H1 (cell line): ENCODE results near the gene YWHAB. TPM values are rescaled to one million over a fixed set of nuclear protein-coding genes. Genes with fewer than 3 reads are reported as not detected.

Source experiments
- CTCF ChIA-PET: fragments of 300-600 bp; sonication (Branson Sonifier 250); formaldehyde crosslinking; loops from one replicate; lab custom pipeline; 2021; ENCODE audit not compliant: partially characterized antibody; lab: Charles Lee
- POLR2A ChIA-PET: fragments of 300-600 bp; sonication (Branson Sonifier 250); formaldehyde crosslinking; loops from one replicate; lab custom pipeline; 2021; ENCODE audit warnings: inconsistent platforms; ENCODE audit not compliant: partially characterized antibody; lab: Charles Lee
- DNase-seq, 2 experiments: peaks; one replicate each; pipeline versions ENCODE4 v3.0.0 to v3.0.0-alpha.2; 2010 to 2022; ENCODE audit warnings: low spot score in 2 of 2, low read depth in 1 of 2, mixed read lengths in 1 of 2
- FAIRE-seq: peaks from 2 replicates; lab custom pipeline; 2011; peaks lifted over from hg19 to GRCh38; lab: Jason Lieb, UNC
- H2AFZ ChIP-seq: 2 replicates; pipeline ENCODE4 v1.8.1; 2012; ENCODE audit warnings: low read length, inconsistent platforms
- H2AK5ac ChIP-seq: 2 replicates; pipeline ENCODE4 v1.6.1; 2013; ENCODE audit warnings: low read depth, low read length
- H2BK120ac ChIP-seq: replicated peaks from 2 replicates; pipeline ENCODE3; 2013; ENCODE audit warnings: low read depth, low read length, inconsistent platforms
- H2BK12ac ChIP-seq: 2 replicates; pipeline ENCODE4 v1.6.1; 2013; ENCODE audit warnings: low read depth, low read length
- H2BK15ac ChIP-seq: 2 replicates; pipeline ENCODE4 v1.6.1; 2013; ENCODE audit warnings: low read length
- H2BK20ac ChIP-seq: 2 replicates; pipeline ENCODE4 v1.6.1; 2013; ENCODE audit warnings: low read length
- H2BK5ac ChIP-seq: 2 replicates; pipeline ENCODE4 v1.6.1; 2013; ENCODE audit warnings: low read depth, low read length
- H3K14ac ChIP-seq: 2 replicates; pipeline ENCODE4 v1.6.1; 2013; ENCODE audit warnings: inconsistent platforms; ENCODE audit not compliant: insufficient read length
- H3K18ac ChIP-seq: 2 replicates; pipeline ENCODE4 v1.6.1; 2013; ENCODE audit warnings: low read length; ENCODE audit errors: extremely low read depth
- H3K23ac ChIP-seq: 2 replicates; pipeline ENCODE4 v1.6.1; 2013; ENCODE audit warnings: inconsistent platforms; ENCODE audit not compliant: insufficient read length
- H3K23me2 ChIP-seq: 2 replicates; pipeline ENCODE4 v1.6.1; 2013; ENCODE audit warnings: low read depth, low read length
- H3K27ac ChIP-seq: 2 replicates; pipeline ENCODE4 v1.6.1; 2011; ENCODE audit warnings: low read depth, low read length, inconsistent platforms
- H3K27me3 ChIP-seq, 4 experiments: replicated peaks in 1 of 4; 1 replicate in 1 of 4; 2 replicates in 3 of 4; pipeline versions ENCODE4 v1.6.1 to v1.8.1; 2011 to 2013; ENCODE audit warnings: low read length in 3 of 4, mild to moderate bottlenecking in 3 of 4, inconsistent platforms in 2 of 4, mixed read lengths in 2 of 4, moderate library complexity in 1 of 4; ENCODE audit not compliant: control insufficient read depth in 3 of 4, insufficient read depth in 3 of 4; ENCODE audit errors: extremely low read depth in 1 of 4
- H3K36me3 ChIP-seq, 4 experiments: 2 replicates each; pipeline versions ENCODE4 v1.6.1 to v1.8.1; 2011 to 2013; ENCODE audit warnings: mild to moderate bottlenecking in 4 of 4, low read length in 3 of 4, moderate library complexity in 2 of 4, control low read depth in 1 of 4, inconsistent platforms in 1 of 4; ENCODE audit not compliant: insufficient read depth in 4 of 4, control insufficient read depth in 2 of 4
- H3K4ac ChIP-seq: replicated peaks from 2 replicates; pipeline ENCODE3; 2013; ENCODE audit warnings: low read length, low read depth, mixed read lengths, inconsistent platforms; ENCODE audit not compliant: insufficient read length
- H3K4me1 ChIP-seq, 4 experiments: replicated peaks in 1 of 4; 1 replicate in 1 of 4; 2 replicates in 3 of 4; pipeline versions ENCODE4 v1.6.1 to v1.8.1; 2011 to 2013; ENCODE audit warnings: low read length in 3 of 4, inconsistent platforms in 2 of 4, mixed read lengths in 1 of 4; ENCODE audit not compliant: insufficient read depth in 4 of 4, control insufficient read depth in 3 of 4
- H3K4me2 ChIP-seq, 2 experiments: 2 replicates each; pipeline versions ENCODE4 v1.6.1 to v1.8.1; 2011 to 2013; ENCODE audit warnings: low read depth in 2 of 2, low read length in 2 of 2, control low read depth in 1 of 2, inconsistent platforms in 1 of 2, mild to moderate bottlenecking in 1 of 2; ENCODE audit not compliant: insufficient read depth in 1 of 2
- H3K4me3 ChIP-seq, 4 experiments: fragments of 200-600, 300-600 bp in 1 of 4; sonication (generic), shearing (Covaris generic), sonication (Bioruptor Twin) in 1 of 4; 2 replicates each; pipeline versions ENCODE4 v1.5.1 to v1.8.1; 2011 to 2016; ENCODE audit warnings: low read length in 4 of 4, low read depth in 3 of 4, control low read depth in 2 of 4, inconsistent platforms in 2 of 4, mild to moderate bottlenecking in 2 of 4, mixed read lengths in 1 of 4, moderate library complexity in 1 of 4; ENCODE audit not compliant: insufficient read depth in 2 of 4; ENCODE audit errors: extremely low read depth in 1 of 4
- H3K56ac ChIP-seq: replicated peaks from 2 replicates; pipeline ENCODE3; 2013; ENCODE audit warnings: low read depth, mild to moderate bottlenecking, mixed read lengths, low read length, inconsistent platforms; ENCODE audit not compliant: insufficient read length
- H3K79me1 ChIP-seq: 2 replicates; pipeline ENCODE4 v1.6.1; 2013; ENCODE audit warnings: low read depth, low read length, control low read depth
- H3K79me2 ChIP-seq, 2 experiments: 2 replicates each; pipeline versions ENCODE4 v1.6.1 to v1.8.1; 2012 to 2013; ENCODE audit warnings: low read length in 2 of 2, mild to moderate bottlenecking in 2 of 2, inconsistent platforms in 1 of 2; ENCODE audit not compliant: insufficient read depth in 2 of 2, control insufficient read depth in 1 of 2
- H3K9ac ChIP-seq, 4 experiments: replicated peaks in 1 of 4; 1 replicate in 1 of 4; 2 replicates in 3 of 4; pipeline versions ENCODE4 v1.6.1 to v1.8.1; 2011 to 2013; ENCODE audit warnings: low read depth in 3 of 4, low read length in 3 of 4, control low read depth in 2 of 4, mild to moderate bottlenecking in 2 of 4, moderate library complexity in 2 of 4, inconsistent platforms in 1 of 4; ENCODE audit errors: extremely low read depth in 1 of 4
- H3K9me3 ChIP-seq, 2 experiments: 2 replicates each; pipeline versions ENCODE4 v1.6.1 to v1.8.1; 2012 to 2013; ENCODE audit warnings: mild to moderate bottlenecking in 2 of 2, moderate library complexity in 2 of 2, control low read depth in 1 of 2, inconsistent platforms in 1 of 2, low read depth in 1 of 2, low read length in 1 of 2, mixed read lengths in 1 of 2; ENCODE audit not compliant: insufficient read depth in 2 of 2
- H4K20me1 ChIP-seq, 2 experiments: replicated peaks in 1 of 2; 2 replicates each; pipeline versions ENCODE3 to v1.8.1; 2011 to 2013; ENCODE audit warnings: inconsistent platforms in 2 of 2, low read length in 2 of 2, mild to moderate bottlenecking in 1 of 2; ENCODE audit not compliant: insufficient read depth in 2 of 2, control insufficient read depth in 1 of 2
- H4K5ac ChIP-seq: 2 replicates; pipeline ENCODE4 v1.6.1; 2013; ENCODE audit warnings: low read length, low read depth, mixed read lengths, inconsistent platforms; ENCODE audit not compliant: insufficient read length
- H4K8ac ChIP-seq: 2 replicates; pipeline ENCODE4 v1.8.0; 2013; ENCODE audit warnings: mild to moderate bottlenecking, moderate library complexity, low read length, inconsistent platforms; ENCODE audit not compliant: insufficient read depth; ENCODE audit errors: extremely low read depth
- H4K91ac ChIP-seq: replicated peaks from 2 replicates; pipeline ENCODE3; 2013; ENCODE audit warnings: low read length, mixed read lengths, inconsistent platforms; ENCODE audit not compliant: insufficient read length
- CBX8 ChIP-seq: fragments of 300-800, 300-1000 bp; sonication (generic); IDR thresholded peaks from 2 replicates; pipeline ENCODE4 v1.7.1; 2016; ENCODE audit warnings: low read depth, low read length, borderline replicate concordance
- JUN ChIP-seq: IDR thresholded peaks from 2 replicates; pipeline ENCODE4 v1.6.1; 2011; ENCODE audit warnings: low read depth, mild to moderate bottlenecking, improper control_type of control experiment, low read length
- KDM1A ChIP-seq: fragments of 200-600, 300-600 bp; sonication (generic); IDR thresholded peaks from 2 replicates; pipeline ENCODE4 v1.7.1; 2016; ENCODE audit warnings: mild to moderate bottlenecking, low read length, borderline replicate concordance
- RXRA ChIP-seq: IDR thresholded peaks from 2 replicates; pipeline ENCODE4 v1.6.1; 2011; ENCODE audit warnings: low read depth, mild to moderate bottlenecking, low read length, moderate library complexity; ENCODE audit not compliant: insufficient read depth
- SAP30 ChIP-seq: fragments of 300-600 bp; sonication (generic); IDR thresholded peaks from 2 replicates; pipeline ENCODE4 v1.7.1; 2012; ENCODE audit warnings: low read length, moderate library complexity, mild to moderate bottlenecking, inconsistent platforms; ENCODE audit not compliant: insufficient read depth, insufficient replicate concordance
- SP2 ChIP-seq: IDR thresholded peaks from 2 replicates; pipeline ENCODE4 v1.6.1; 2012; ENCODE audit warnings: mild to moderate bottlenecking, low read length, inconsistent platforms
- TAF1 ChIP-seq: IDR thresholded peaks from 2 replicates; pipeline ENCODE4 v1.6.1; 2011; ENCODE audit warnings: mild to moderate bottlenecking, low read depth, low read length
- TBP ChIP-seq: IDR thresholded peaks from 2 replicates; pipeline ENCODE4 v1.6.1; 2011; ENCODE audit warnings: low read depth, low read length, improper control_type of control experiment
- WGBS, 2 experiments: shearing (Covaris generic) in 1 of 2; methylation state at CpG; one replicate each; pipeline versions ENCODE4 v1.1.6 to v1.1.7; 2013 to 2015; ENCODE audit warnings: low lambda C conversion rate in 2 of 2, mixed read lengths in 2 of 2, inconsistent platforms in 1 of 2, low coverage in 1 of 2, missing lambda C conversion rate in 1 of 2; ENCODE audit not compliant: insufficient replicate concordance in 2 of 2, insufficient coverage in 1 of 2, insufficient read length in 1 of 2; ENCODE audit errors: extremely low coverage in 1 of 2, missing lambda C conversion rate in 1 of 2; 5-methylcytosine and 5-hydroxymethylcytosine counted together
- polyA plus RNA-seq, 7 experiments: library from polyadenylated mRNA; depleted of rRNA in 3 of 7; stranded (reverse) in 5 of 7; unstranded in 2 of 7; fragments of >200 nt in 5 of 7; fragments of 200-250 nt in 2 of 7; gene quantifications; 1 replicate in 5 of 7; 2 replicates in 1 of 7; 4 replicates in 1 of 7; pipeline versions ENCODE4 v1.2.1 to v1.2.3, GENCODE V29; 2011 to 2013; ENCODE audit warnings: missing spikeins in 2 of 7, mixed read lengths in 2 of 7
- total RNA-seq: library from RNA; stranded (reverse); fragmentation: NEBNext Ultra II Directional; extraction: Animal tissue kit (Norgen Biotek cat#: 25700); gene quantifications from 2 replicates; pipeline ENCODE4 v1.2.1, GENCODE V29; 2021

The YWHAB gene
- total and polyA plus RNA-seq, 2 of the 8 experiments (the other 6 are each of a cell fraction or from before 2014, with no cell fraction given) = 72.9 to 256 TPM

GRCh38 chr20:44936510-44936909, 51.0 kb downstream of the YWHAB start:
- CTCF ChIA-PET = interaction anchor here (0.6 to 2.0 kb wide), 2 partner anchors 15 to 21 kb away, joined by 3 to 6 read pairs; no protein-coding TSS in a partner anchor
- H2BK5ac ChIP-seq = no peak overlapping the region; the same call in 1 of the 2 replicates
- no peak for FAIRE-seq

More at GRCh38 chr20:44936510-44936909, 51.0 kb downstream of the YWHAB start:
- DNase-seq = no peak
- no peak overlapping the region for H2AFZ ChIP-seq
- WGBS, 2 experiments = 83% methylated on average over 9 of the region's 10 CpGs; no CpG with 5 or more reads in 1 of the 2 experiments
- POLR2A ChIA-PET = interaction anchor here (1.0 to 2.9 kb wide), 4 partner anchors 7 to 16 kb away, joined by 3 to 15 read pairs (median 9); no protein-coding TSS in a partner anchor
- peaks cover 2% of the 10 kb centered on the region; the same call in 1 of the 2 replicates for H3K79me1 ChIP-seq
- H4K20me1 ChIP-seq = peaks cover 3 to 6% of the 10 kb centered on the region in 2 experiments
- TF ChIP-seq SAP30 (no peak), JUN (no peak), RXRA (no peak), TAF1 (no peak), SP2 (no peak), KDM1A (no peak), CBX8 (no peak), TBP (no peak)
- TF ChIP-seq, all 59 proteins: peak for 0
- H3K23me2 ChIP-seq = no peaks in the 10 kb centered on the region
- H4K8ac ChIP-seq = no peak overlapping the region
- peaks cover 14 to 55% (median 43%) of the 10 kb centered on the region in 4 experiments for H3K36me3 ChIP-seq
- no peak overlapping the region for H2BK12ac ChIP-seq
- H3K27ac ChIP-seq = no peak overlapping the region
- H3K23ac ChIP-seq = no peak overlapping the region
- H4K5ac ChIP-seq = no peak overlapping the region
- no peak overlapping the region for H3K56ac ChIP-seq
- no peak overlapping the region for H2BK15ac ChIP-seq
- no peak overlapping the region for H2BK120ac ChIP-seq
- no peaks in the 10 kb centered on the region for H3K9me3 ChIP-seq
- H3K4me3 ChIP-seq = no peak overlapping the region
- no peak overlapping the region for H3K14ac ChIP-seq
- no peaks in the 10 kb centered on the region for H3K27me3 ChIP-seq
- H3K4ac ChIP-seq = no peak overlapping the region
- H3K4me2 ChIP-seq = no peak overlapping the region
- no peak overlapping the region for H2AK5ac ChIP-seq
- no peaks in the 10 kb centered on the region for H3K4me1 ChIP-seq
- no peak overlapping the region for H3K9ac ChIP-seq
- no peak overlapping the region for H4K91ac ChIP-seq
- no peak overlapping the region for H3K18ac ChIP-seq
- H3K79me2 ChIP-seq = no peaks in the 10 kb centered on the region
- H2BK20ac ChIP-seq = no peak overlapping the region
